Stomach (tissue), 9 donors: Measurements from ENCODE around the gene ATRNL1. TPM values are rescaled to one million over a fixed set of nuclear protein-coding genes. Genes with fewer than 3 reads are reported as not detected.

ENCODE experiments used
- DNase-seq, 2 donors: peaks; one replicate each; pipeline versions ENCODE4 v3.0.0 to v3.0.0-alpha.2; 2013 to 2019
- H3K27ac ChIP-seq, 5 donors: fragments of 200-600 bp in 4 of 5; sonication (generic) in 4 of 5; one replicate each; pipeline ENCODE4 v1.5.1; 2013 to 2019; ENCODE audit warnings: mild to moderate bottlenecking in 1 of 5, moderate library complexity in 1 of 5
- H3K27me3 ChIP-seq, 3 donors: fragments of 200-600 bp; sonication (generic); one replicate each; pipeline ENCODE4 v1.5.1; 2017 to 2019; ENCODE audit warnings: mixed run types in 1 of 3
- H3K36me3 ChIP-seq, 4 donors: fragments of 200-600 bp; sonication (generic); 1 replicate in 3 of 4; 2 replicates in 1 of 4; pipeline ENCODE4 v1.5.1; 2016 to 2019
- H3K4me1 ChIP-seq, 4 donors: fragments of 200-600 bp; sonication (generic); one replicate each; pipeline ENCODE4 v1.5.1; 2016 to 2019
- H3K4me3 ChIP-seq, 4 donors: fragments of 200-600 bp; sonication (generic) in 3 of 4; one replicate each; pipeline ENCODE4 v1.5.1; 2016 to 2019; ENCODE audit warnings: mild to moderate bottlenecking in 1 of 4
- H3K9me3 ChIP-seq, 4 donors: fragments of 200-600 bp; sonication (generic); one replicate each; pipeline ENCODE4 v1.5.1; 2016 to 2019
- CTCF ChIP-seq, 7 experiments: fragments of 450-650 bp in 4 of 7; fragments of 200-600 bp in 3 of 7; sonication (generic) in 3 of 7; IDR thresholded peaks; one replicate each; pipeline ENCODE4 v1.5.1; 2016 to 2019; ENCODE audit warnings: antibody characterized with exemption in 7 of 7, control low read depth in 2 of 7, mild to moderate bottlenecking in 1 of 7
- EP300 ChIP-seq: sonication (generic); formaldehyde crosslinking; IDR thresholded peaks from one replicate; pipeline ENCODE4 v1.6.1; 2017; ENCODE audit warnings: antibody characterized with exemption
- POLR2A ChIP-seq, 4 donors: fragments of 450-650 bp; IDR thresholded peaks; one replicate each; pipeline ENCODE4 v1.6.1; 2016; ENCODE audit warnings: antibody characterized with exemption in 4 of 4, control low read depth in 2 of 4, mild to moderate bottlenecking in 1 of 4, moderate library complexity in 1 of 4
- POLR2AphosphoS5 ChIP-seq, 3 donors: sonication (generic); formaldehyde crosslinking; IDR thresholded peaks; one replicate each; pipeline ENCODE4 v1.6.1; 2016; ENCODE audit warnings: antibody characterized with exemption in 3 of 3
- WGBS, 5 donors: extraction: QIAGEN DNeasy Blood & Tissue Kit in 3 of 5; methylation state at CpG; one replicate each; pipeline versions ENCODE4 v1.1.5 to v1.1.7; 2013 to 2018; 5-methylcytosine and 5-hydroxymethylcytosine counted together
- intact Hi-C: fragments of 100-400 bp; cut with DNase I; formaldehyde crosslinking; loops from one replicate; pipeline ENCODE4 v1.15.1; 2023; ENCODE audit warnings: low total_unique reads
- polyA plus RNA-seq, 3 donors: library from polyadenylated mRNA; stranded (reverse); fragments of 200-250 nt; gene quantifications; one replicate each; pipeline ENCODE4 v1.2.3, GENCODE V29; 2013
- total RNA-seq, 5 donors: library from RNA; depleted of rRNA; stranded (reverse); fragments of >200 nt; gene quantifications; one replicate each; pipeline versions ENCODE4 v1.1.0 to v1.2.3, GENCODE V29; 2014 to 2016
- donor health status: healthy with polysubstance abuse.
- donor health status: Bipolar disorder and iron deficiency.
- donor health status: healthy.

ATRNL1 gene
- total and polyA plus RNA-seq, 8 donors: 0.12 to 50.7 (median 0.72) TPM; not detected in 1

GRCh38 chr10:115915429-115915828, 822.3 kb downstream of the ATRNL1 start:
- no peak for TF ChIP-seq EP300
- no peak for TF ChIP-seq CTCF (IDR thresholded peaks at IDR 0.05)
- TF ChIP-seq POLR2AphosphoS5 (IDR thresholded peaks at IDR 0.05): no peak
- TF ChIP-seq POLR2A (IDR thresholded peaks at IDR 0.05): no peak
- DNase-seq: no peak
- H3K27ac ChIP-seq: no peak overlapping the region
- WGBS, 5 donors: 88 to 97% (median 91%) methylated on average over 1 of the region's 1 CpG
- no peak overlapping the region for H3K4me3 ChIP-seq
- no peaks in the 10 kb centered on the region for H3K27me3 ChIP-seq
- H3K36me3 ChIP-seq: no peaks in the 10 kb centered on the region
- no peaks in the 10 kb centered on the region for H3K4me1 ChIP-seq
- intact Hi-C loops: no loop called here
- H3K9me3 ChIP-seq: no peaks in the 10 kb centered on the region

GRCh38 chr10:115918812-115919211, 825.6 kb downstream of the ATRNL1 start:
- TF ChIP-seq EP300 (no peak), POLR2A (IDR thresholded peaks at IDR 0.05) (no peak), POLR2AphosphoS5 (IDR thresholded peaks at IDR 0.05) (no peak), CTCF (IDR thresholded peaks at IDR 0.05) (no peak)
- no peaks in the 10 kb centered on the region for H3K9me3 ChIP-seq
- WGBS, 5 donors: 63 to 86% (median 84%) methylated on average over 2 of the region's 2 CpGs
- no peaks in the 10 kb centered on the region for H3K36me3 ChIP-seq
- DNase-seq: no peak
- H3K4me3 ChIP-seq: no peak overlapping the region
- H3K4me1 ChIP-seq: no peaks in the 10 kb centered on the region
- H3K27me3 ChIP-seq: no peaks in the 10 kb centered on the region
- intact Hi-C loops: no loop called here
- H3K27ac ChIP-seq: no peak overlapping the region

- intact Hi-C loops: no loop called here
- WGBS, 5 donors: 68 to 79% (median 71%) methylated on average over 4 of the region's 4 CpGs
- H3K27ac ChIP-seq: no peak overlapping the region
- no peaks in the 10 kb centered on the region for H3K36me3 ChIP-seq
- no peak for TF ChIP-seq POLR2AphosphoS5 (IDR thresholded peaks at IDR 0.05)
- TF ChIP-seq POLR2A (IDR thresholded peaks at IDR 0.05): no peak
- no peak for TF ChIP-seq EP300
- no peak for TF ChIP-seq CTCF (IDR thresholded peaks at IDR 0.05)
- H3K27me3 ChIP-seq: no peaks in the 10 kb centered on the region
- H3K4me3 ChIP-seq: no peak overlapping the region
- H3K4me1 ChIP-seq: no peaks in the 10 kb centered on the region
- peaks cover 0 to 6% (median 2%) of the 10 kb centered on the region in 4 donors for H3K9me3 ChIP-seq
- DNase-seq: no peak
Measured at GRCh38 chr10:115921795-115922194, 828.6 kb downstream of the ATRNL1 start.

GRCh38 chr10:115931309-115931708, 838.1 kb downstream of the ATRNL1 start:
- Histone ChIP-seq H3K27me3 (no peaks in the 10 kb centered on the region), H3K27ac (no peak overlapping the region), H3K4me3 (no peak overlapping the region), H3K36me3 (no peaks in the 10 kb centered on the region), H3K4me1 (no peaks in the 10 kb centered on the region), H3K9me3 (no peaks in the 10 kb centered on the region)
- 86 to 100% (median 93%) methylated on average over 2 of the region's 2 CpGs for WGBS, 5 donors
- intact Hi-C loops: no loop called here
- DNase-seq: no peak
- TF ChIP-seq POLR2A (IDR thresholded peaks at IDR 0.05): no peak
- TF ChIP-seq CTCF (IDR thresholded peaks at IDR 0.05): no peak
- no peak for TF ChIP-seq EP300
- no peak for TF ChIP-seq POLR2AphosphoS5 (IDR thresholded peaks at IDR 0.05)
